Right atrium auricular region (tissue), 2 donors: ENCODE measurements around the gene TRIM72. TPM values are rescaled to one million over a fixed set of nuclear protein-coding genes. Genes with fewer than 3 reads are reported as not detected.
"Not testable (repeated sequence)": the region's sequence is repeated elsewhere in the genome, so short reads cannot be mapped to it uniquely, and the experiment has no call there.

Source experiments
- DNase-seq: peaks from one replicate; pipeline ENCODE4 v3.0.0-alpha.2; 2019; ENCODE audit warnings: low spot score
- H3K27ac ChIP-seq, 2 donors: fragments of 200-600 bp; sonication (generic); 1 replicate in 1 of 2; 2 replicates in 1 of 2; pipeline ENCODE4 v1.5.1; 2016 to 2019
- H3K27me3 ChIP-seq, 2 donors: fragments of 200-600 bp; sonication (generic); one replicate each; pipeline versions ENCODE4 v1.5.1 to v1.6.0; 2017 to 2019
- H3K36me3 ChIP-seq: fragments of 200-600 bp; sonication (generic); one replicate; pipeline ENCODE4 v1.5.1; 2016
- H3K4me1 ChIP-seq, 2 donors: fragments of 200-600 bp; sonication (generic); one replicate each; pipeline versions ENCODE4 v1.5.1 to v1.6.0; 2017 to 2019
- H3K4me3 ChIP-seq, 2 donors: fragments of 200-600 bp; sonication (generic); 1 replicate in 1 of 2; 2 replicates in 1 of 2; pipeline ENCODE4 v1.5.1; 2017 to 2019; ENCODE audit warnings: mild to moderate bottlenecking in 1 of 2, moderate library complexity in 1 of 2
- H3K9me3 ChIP-seq, 2 donors: fragments of 200-600 bp; sonication (generic); one replicate each; pipeline ENCODE4 v1.5.1; 2019
- CTCF ChIP-seq, 2 donors: fragments of 200-600 bp; sonication (generic); IDR thresholded peaks; one replicate each; pipeline ENCODE4 v1.5.1; 2019; ENCODE audit warnings: antibody characterized with exemption in 2 of 2
- total RNA-seq, 2 donors: library from RNA; depleted of rRNA; stranded (reverse); fragments of >200 nt; gene quantifications; one replicate each; pipeline ENCODE4 v1.1.0, GENCODE V29; 2016

The TRIM72 gene
- total RNA-seq, 2 donors from 2014 or later, result 0.04 to 0.11 TPM

GRCh38 chr16:31265329-31266245 lies 51.7 kb downstream of the TRIM72 start:
- Histone ChIP-seq H3K27ac (no peak overlapping the region), H3K9me3 (no peaks in the 10 kb centered on the region), H3K4me1 (no peaks in the 10 kb centered on the region), H3K36me3 (no peaks in the 10 kb centered on the region), H3K27me3 (no peaks in the 10 kb centered on the region), H3K4me3 (no peak overlapping the region)
- DNase-seq, result no peak
- no peak for TF ChIP-seq CTCF (IDR thresholded peaks at IDR 0.05)

DNA sequence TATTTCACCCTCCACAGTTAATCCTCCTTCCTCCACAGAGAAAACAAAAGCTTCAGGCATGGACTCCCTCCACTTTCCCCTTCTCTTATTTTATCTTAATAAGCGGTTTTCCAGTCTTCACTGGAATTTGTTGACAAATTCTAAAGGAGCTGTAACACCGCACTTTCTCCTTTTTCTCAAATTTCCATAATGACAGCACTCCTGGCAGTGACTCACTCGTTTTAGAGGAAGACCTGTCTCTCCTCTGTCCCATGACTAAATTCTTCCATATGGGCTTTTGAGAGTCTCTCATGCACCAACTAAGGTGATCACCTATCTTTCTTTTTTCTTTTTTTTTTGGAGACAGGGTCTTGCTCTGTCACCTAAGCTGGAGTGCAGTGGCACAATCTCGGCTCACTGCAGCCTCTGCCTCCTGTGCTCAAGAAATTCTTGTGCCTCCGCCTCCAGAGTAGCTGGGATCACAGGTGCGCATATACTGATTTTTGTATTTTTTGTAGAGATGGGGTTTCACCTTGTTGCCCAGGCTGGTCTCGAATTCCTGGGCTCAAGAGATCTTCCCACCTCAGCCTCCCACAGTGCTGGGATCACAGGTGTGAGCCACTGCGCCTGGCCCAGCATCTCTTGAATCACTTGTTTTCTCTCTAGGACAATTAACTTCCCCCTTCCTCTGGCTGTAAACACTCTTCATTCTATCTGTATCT lies 53.6 kb downstream of the TRIM72 start:
- H3K27me3 ChIP-seq, result no peaks in the 10 kb centered on the region
- no peaks in the 10 kb centered on the region for H3K4me1 ChIP-seq
- H3K36me3 ChIP-seq, result no peaks in the 10 kb centered on the region
- no peak overlapping the region for H3K4me3 ChIP-seq
- DNase-seq, result peak; percentile 5
- no peaks in the 10 kb centered on the region for H3K9me3 ChIP-seq
- no peak for TF ChIP-seq CTCF (IDR thresholded peaks at IDR 0.05)
- no peak overlapping the region for H3K27ac ChIP-seq

DNA sequence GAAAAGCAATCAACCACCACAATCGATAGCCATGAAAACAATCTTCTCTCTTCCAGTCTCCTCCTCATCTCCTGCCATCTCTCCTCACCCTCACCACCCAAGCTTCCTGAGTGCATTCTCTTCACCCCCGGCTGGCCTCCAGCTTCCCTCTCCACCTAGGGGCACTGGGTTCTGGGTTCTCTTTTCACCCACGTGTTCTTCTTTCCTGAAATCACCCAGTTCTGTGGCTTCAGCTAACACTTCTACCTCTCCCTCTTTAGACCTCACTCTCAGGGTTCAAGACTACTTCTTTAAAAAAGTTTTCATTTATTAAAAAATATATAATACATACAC lies 54.1 kb downstream of the TRIM72 start:
- Histone ChIP-seq H3K4me3 (no peak overlapping the region), H3K36me3 (no peaks in the 10 kb centered on the region), H3K9me3 (no peaks in the 10 kb centered on the region), H3K27ac (no peak overlapping the region), H3K4me1 (no peaks in the 10 kb centered on the region), H3K27me3 (no peaks in the 10 kb centered on the region)
- no peak for DNase-seq
- no peak for TF ChIP-seq CTCF (IDR thresholded peaks at IDR 0.05)

GRCh38 chr16:31268891-31269290 lies 55.0 kb downstream of the TRIM72 start:
- no peaks in the 10 kb centered on the region for H3K36me3 ChIP-seq
- no peaks in the 10 kb centered on the region for H3K27me3 ChIP-seq
- H3K9me3 ChIP-seq, result no peaks in the 10 kb centered on the region
- H3K4me1 ChIP-seq, result no peaks in the 10 kb centered on the region
- TF ChIP-seq CTCF (IDR thresholded peaks at IDR 0.05), result no peak
- peak; percentile 46 for DNase-seq
- no peak overlapping the region for H3K27ac ChIP-seq
- H3K4me3 ChIP-seq, result no peak overlapping the region

GRCh38 chr16:31269541-31269940 lies 55.6 kb downstream of the TRIM72 start:
- Histone ChIP-seq H3K9me3 (no peaks in the 10 kb centered on the region), H3K4me3 (no peak overlapping the region), H3K4me1 (no peaks in the 10 kb centered on the region), H3K36me3 (no peaks in the 10 kb centered on the region), H3K27me3 (no peaks in the 10 kb centered on the region), H3K27ac (no peak overlapping the region)
- no peak for TF ChIP-seq CTCF (IDR thresholded peaks at IDR 0.05)
- peak; percentile 18 for DNase-seq

DNA sequence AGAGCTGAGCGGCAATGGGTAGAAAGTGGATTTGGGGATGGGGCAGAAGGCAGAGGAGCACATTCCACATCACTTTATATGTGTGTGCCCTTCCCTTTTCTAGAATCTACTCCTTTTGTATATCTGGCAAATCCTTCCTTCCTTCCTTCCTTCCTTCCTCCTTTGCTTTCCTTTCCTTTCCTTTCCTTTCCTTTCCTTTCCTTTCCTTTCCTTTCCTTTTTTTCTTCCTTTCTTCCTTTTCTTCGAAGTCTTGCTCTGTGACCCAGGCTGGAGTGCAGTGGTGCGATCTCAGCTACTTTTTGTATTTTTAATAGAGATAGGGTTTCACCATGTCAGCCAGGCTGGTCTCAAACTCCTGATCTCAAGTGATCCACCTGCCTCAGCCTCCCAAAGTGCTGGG lies 56.1 kb downstream of the TRIM72 start:
- H3K4me3 ChIP-seq, H3K9me3 ChIP-seq, H3K27ac ChIP-seq, H3K36me3 ChIP-seq, H3K4me1 ChIP-seq, H3K27me3 ChIP-seq, DNase-seq: not testable (repeated sequence)
